H1 (cell line): Measurements from ENCODE around the gene ADPRH. TPM values are rescaled to one million over a fixed set of nuclear protein-coding genes. Genes with fewer than 3 reads are reported as not detected.

Source experiments
- CTCF ChIA-PET: fragments of 300-600 bp; sonication (Branson Sonifier 250); formaldehyde crosslinking; loops from one replicate; lab custom pipeline; 2021; ENCODE audit not compliant: partially characterized antibody; lab: Charles Lee
- POLR2A ChIA-PET: fragments of 300-600 bp; sonication (Branson Sonifier 250); formaldehyde crosslinking; loops from one replicate; lab custom pipeline; 2021; ENCODE audit warnings: inconsistent platforms; ENCODE audit not compliant: partially characterized antibody; lab: Charles Lee
- DNase-seq, 2 experiments: peaks; one replicate each; pipeline versions ENCODE4 v3.0.0 to v3.0.0-alpha.2; 2010 to 2022; ENCODE audit warnings: low spot score in 2 of 2, low read depth in 1 of 2, mixed read lengths in 1 of 2
- FAIRE-seq: peaks from 2 replicates; lab custom pipeline; 2011; peaks lifted over from hg19 to GRCh38; lab: Jason Lieb, UNC
- H2AFZ ChIP-seq: 2 replicates; pipeline ENCODE4 v1.8.1; 2012; ENCODE audit warnings: low read length, inconsistent platforms
- H2AK5ac ChIP-seq: 2 replicates; pipeline ENCODE4 v1.6.1; 2013; ENCODE audit warnings: low read depth, low read length
- H2BK120ac ChIP-seq: replicated peaks from 2 replicates; pipeline ENCODE3; 2013; ENCODE audit warnings: low read depth, low read length, inconsistent platforms
- H2BK12ac ChIP-seq: 2 replicates; pipeline ENCODE4 v1.6.1; 2013; ENCODE audit warnings: low read depth, low read length
- H2BK15ac ChIP-seq: 2 replicates; pipeline ENCODE4 v1.6.1; 2013; ENCODE audit warnings: low read length
- H2BK20ac ChIP-seq: 2 replicates; pipeline ENCODE4 v1.6.1; 2013; ENCODE audit warnings: low read length
- H2BK5ac ChIP-seq: 2 replicates; pipeline ENCODE4 v1.6.1; 2013; ENCODE audit warnings: low read depth, low read length
- H3K14ac ChIP-seq: 2 replicates; pipeline ENCODE4 v1.6.1; 2013; ENCODE audit warnings: inconsistent platforms; ENCODE audit not compliant: insufficient read length
- H3K18ac ChIP-seq: 2 replicates; pipeline ENCODE4 v1.6.1; 2013; ENCODE audit warnings: low read length; ENCODE audit errors: extremely low read depth
- H3K23ac ChIP-seq: 2 replicates; pipeline ENCODE4 v1.6.1; 2013; ENCODE audit warnings: inconsistent platforms; ENCODE audit not compliant: insufficient read length
- H3K23me2 ChIP-seq: 2 replicates; pipeline ENCODE4 v1.6.1; 2013; ENCODE audit warnings: low read depth, low read length
- H3K27ac ChIP-seq: 2 replicates; pipeline ENCODE4 v1.6.1; 2011; ENCODE audit warnings: low read depth, low read length, inconsistent platforms
- H3K27me3 ChIP-seq, 4 experiments: replicated peaks in 1 of 4; 1 replicate in 1 of 4; 2 replicates in 3 of 4; pipeline versions ENCODE4 v1.6.1 to v1.8.1; 2011 to 2013; ENCODE audit warnings: low read length in 3 of 4, mild to moderate bottlenecking in 3 of 4, inconsistent platforms in 2 of 4, mixed read lengths in 2 of 4, moderate library complexity in 1 of 4; ENCODE audit not compliant: control insufficient read depth in 3 of 4, insufficient read depth in 3 of 4; ENCODE audit errors: extremely low read depth in 1 of 4
- H3K36me3 ChIP-seq, 4 experiments: 2 replicates each; pipeline versions ENCODE4 v1.6.1 to v1.8.1; 2011 to 2013; ENCODE audit warnings: mild to moderate bottlenecking in 4 of 4, low read length in 3 of 4, moderate library complexity in 2 of 4, control low read depth in 1 of 4, inconsistent platforms in 1 of 4; ENCODE audit not compliant: insufficient read depth in 4 of 4, control insufficient read depth in 2 of 4
- H3K4ac ChIP-seq: replicated peaks from 2 replicates; pipeline ENCODE3; 2013; ENCODE audit warnings: low read length, low read depth, mixed read lengths, inconsistent platforms; ENCODE audit not compliant: insufficient read length
- H3K4me1 ChIP-seq, 4 experiments: replicated peaks in 1 of 4; 1 replicate in 1 of 4; 2 replicates in 3 of 4; pipeline versions ENCODE4 v1.6.1 to v1.8.1; 2011 to 2013; ENCODE audit warnings: low read length in 3 of 4, inconsistent platforms in 2 of 4, mixed read lengths in 1 of 4; ENCODE audit not compliant: insufficient read depth in 4 of 4, control insufficient read depth in 3 of 4
- H3K4me2 ChIP-seq, 2 experiments: 2 replicates each; pipeline versions ENCODE4 v1.6.1 to v1.8.1; 2011 to 2013; ENCODE audit warnings: low read depth in 2 of 2, low read length in 2 of 2, control low read depth in 1 of 2, inconsistent platforms in 1 of 2, mild to moderate bottlenecking in 1 of 2; ENCODE audit not compliant: insufficient read depth in 1 of 2
- H3K4me3 ChIP-seq, 4 experiments: fragments of 200-600, 300-600 bp in 1 of 4; sonication (generic), shearing (Covaris generic), sonication (Bioruptor Twin) in 1 of 4; 2 replicates each; pipeline versions ENCODE4 v1.5.1 to v1.8.1; 2011 to 2016; ENCODE audit warnings: low read length in 4 of 4, low read depth in 3 of 4, control low read depth in 2 of 4, inconsistent platforms in 2 of 4, mild to moderate bottlenecking in 2 of 4, mixed read lengths in 1 of 4, moderate library complexity in 1 of 4; ENCODE audit not compliant: insufficient read depth in 2 of 4; ENCODE audit errors: extremely low read depth in 1 of 4
- H3K56ac ChIP-seq: replicated peaks from 2 replicates; pipeline ENCODE3; 2013; ENCODE audit warnings: low read depth, mild to moderate bottlenecking, mixed read lengths, low read length, inconsistent platforms; ENCODE audit not compliant: insufficient read length
- H3K79me1 ChIP-seq: 2 replicates; pipeline ENCODE4 v1.6.1; 2013; ENCODE audit warnings: low read depth, low read length, control low read depth
- H3K79me2 ChIP-seq, 2 experiments: 2 replicates each; pipeline versions ENCODE4 v1.6.1 to v1.8.1; 2012 to 2013; ENCODE audit warnings: low read length in 2 of 2, mild to moderate bottlenecking in 2 of 2, inconsistent platforms in 1 of 2; ENCODE audit not compliant: insufficient read depth in 2 of 2, control insufficient read depth in 1 of 2
- H3K9ac ChIP-seq, 4 experiments: replicated peaks in 1 of 4; 1 replicate in 1 of 4; 2 replicates in 3 of 4; pipeline versions ENCODE4 v1.6.1 to v1.8.1; 2011 to 2013; ENCODE audit warnings: low read depth in 3 of 4, low read length in 3 of 4, control low read depth in 2 of 4, mild to moderate bottlenecking in 2 of 4, moderate library complexity in 2 of 4, inconsistent platforms in 1 of 4; ENCODE audit errors: extremely low read depth in 1 of 4
- H3K9me3 ChIP-seq, 2 experiments: 2 replicates each; pipeline versions ENCODE4 v1.6.1 to v1.8.1; 2012 to 2013; ENCODE audit warnings: mild to moderate bottlenecking in 2 of 2, moderate library complexity in 2 of 2, control low read depth in 1 of 2, inconsistent platforms in 1 of 2, low read depth in 1 of 2, low read length in 1 of 2, mixed read lengths in 1 of 2; ENCODE audit not compliant: insufficient read depth in 2 of 2
- H4K20me1 ChIP-seq, 2 experiments: replicated peaks in 1 of 2; 2 replicates each; pipeline versions ENCODE3 to v1.8.1; 2011 to 2013; ENCODE audit warnings: inconsistent platforms in 2 of 2, low read length in 2 of 2, mild to moderate bottlenecking in 1 of 2; ENCODE audit not compliant: insufficient read depth in 2 of 2, control insufficient read depth in 1 of 2
- H4K5ac ChIP-seq: 2 replicates; pipeline ENCODE4 v1.6.1; 2013; ENCODE audit warnings: low read length, low read depth, mixed read lengths, inconsistent platforms; ENCODE audit not compliant: insufficient read length
- H4K8ac ChIP-seq: 2 replicates; pipeline ENCODE4 v1.8.0; 2013; ENCODE audit warnings: mild to moderate bottlenecking, moderate library complexity, low read length, inconsistent platforms; ENCODE audit not compliant: insufficient read depth; ENCODE audit errors: extremely low read depth
- H4K91ac ChIP-seq: replicated peaks from 2 replicates; pipeline ENCODE3; 2013; ENCODE audit warnings: low read length, mixed read lengths, inconsistent platforms; ENCODE audit not compliant: insufficient read length
- CHD2 ChIP-seq: IDR thresholded peaks from 2 replicates; pipeline ENCODE4 v1.6.1; 2012; ENCODE audit warnings: low read length, improper control_type of control experiment
- CTCF ChIP-seq, 3 experiments: IDR thresholded peaks; 1 replicate in 2 of 3; 2 replicates in 1 of 3; pipeline versions ENCODE4 v1.5.1 to v1.6.1; 2011; ENCODE audit warnings: low read length in 3 of 3, mild to moderate bottlenecking in 3 of 3, inconsistent platforms in 2 of 3, low read depth in 1 of 3, moderate library complexity in 1 of 3; ENCODE audit not compliant: insufficient read depth in 1 of 3; ENCODE audit errors: control extremely low read depth in 1 of 3
- EP300 ChIP-seq, 2 experiments: IDR thresholded peaks; 1 replicate in 1 of 2; 2 replicates in 1 of 2; pipeline ENCODE4 v1.6.1; 2011 to 2012; ENCODE audit warnings: low read depth in 2 of 2, low read length in 2 of 2, mild to moderate bottlenecking in 2 of 2, borderline replicate concordance in 1 of 2, inconsistent platforms in 1 of 2, moderate library complexity in 1 of 2
- FOSL1 ChIP-seq: IDR thresholded peaks from 2 replicates; pipeline ENCODE4 v1.6.1; 2011; ENCODE audit warnings: mild to moderate bottlenecking, low read depth, low read length, moderate library complexity; ENCODE audit not compliant: insufficient read depth
- GTF2F1 ChIP-seq: IDR thresholded peaks from 2 replicates; pipeline ENCODE4 v1.6.1; 2012; ENCODE audit warnings: low read depth, low read length, improper control_type of control experiment, borderline replicate concordance
- HDAC6 ChIP-seq: IDR thresholded peaks from one replicate; pipeline ENCODE4 v1.7.1; 2012; ENCODE audit warnings: low read depth, mild to moderate bottlenecking, inconsistent platforms, low read length, moderate library complexity
- PHF8 ChIP-seq: fragments of 200-600 bp; sonication (generic); conservative IDR thresholded peaks from 2 replicates; pipeline ENCODE4 v1.7.1; 2012; ENCODE audit warnings: low read depth, mild to moderate bottlenecking, inconsistent platforms, low read length, moderate library complexity
- RAD21 ChIP-seq, 2 experiments: IDR thresholded peaks in 1 of 2; conservative IDR thresholded peaks in 1 of 2; 2 replicates each; pipeline ENCODE4 v1.6.1; 2011; ENCODE audit warnings: low read depth in 2 of 2, low read length in 2 of 2, improper control_type of control experiment in 1 of 2, inconsistent platforms in 1 of 2, mild to moderate bottlenecking in 1 of 2, moderate library complexity in 1 of 2
- SAP30 ChIP-seq: fragments of 300-600 bp; sonication (generic); IDR thresholded peaks from 2 replicates; pipeline ENCODE4 v1.7.1; 2012; ENCODE audit warnings: low read length, moderate library complexity, mild to moderate bottlenecking, inconsistent platforms; ENCODE audit not compliant: insufficient read depth, insufficient replicate concordance
- SP2 ChIP-seq: IDR thresholded peaks from 2 replicates; pipeline ENCODE4 v1.6.1; 2012; ENCODE audit warnings: mild to moderate bottlenecking, low read length, inconsistent platforms
- SUZ12 ChIP-seq: fragments of 200-600 bp; sonication (generic); IDR thresholded peaks from 2 replicates; pipeline ENCODE4 v1.6.1; 2012; ENCODE audit warnings: mild to moderate bottlenecking, inconsistent platforms, low read length, moderate library complexity, mixed read lengths
- WGBS, 2 experiments: shearing (Covaris generic) in 1 of 2; methylation state at CpG; one replicate each; pipeline versions ENCODE4 v1.1.6 to v1.1.7; 2013 to 2015; ENCODE audit warnings: low lambda C conversion rate in 2 of 2, mixed read lengths in 2 of 2, inconsistent platforms in 1 of 2, low coverage in 1 of 2, missing lambda C conversion rate in 1 of 2; ENCODE audit not compliant: insufficient replicate concordance in 2 of 2, insufficient coverage in 1 of 2, insufficient read length in 1 of 2; ENCODE audit errors: extremely low coverage in 1 of 2, missing lambda C conversion rate in 1 of 2; 5-methylcytosine and 5-hydroxymethylcytosine counted together
- polyA plus RNA-seq, 7 experiments: library from polyadenylated mRNA; depleted of rRNA in 3 of 7; stranded (reverse) in 5 of 7; unstranded in 2 of 7; fragments of >200 nt in 5 of 7; fragments of 200-250 nt in 2 of 7; gene quantifications; 1 replicate in 5 of 7; 2 replicates in 1 of 7; 4 replicates in 1 of 7; pipeline versions ENCODE4 v1.2.1 to v1.2.3, GENCODE V29; 2011 to 2013; ENCODE audit warnings: missing spikeins in 2 of 7, mixed read lengths in 2 of 7
- total RNA-seq: library from RNA; stranded (reverse); fragmentation: NEBNext Ultra II Directional; extraction: Animal tissue kit (Norgen Biotek cat#: 25700); gene quantifications from 2 replicates; pipeline ENCODE4 v1.2.1, GENCODE V29; 2021

Gene ADPRH
- total and polyA plus RNA-seq, 2 of the 8 experiments (the other 6 are each of a cell fraction or from before 2014, with no cell fraction given) = 2.6 to 4.2 TPM

- H2BK5ac ChIP-seq = no peak overlapping the region
- H3K18ac ChIP-seq = no peak overlapping the region
- no peak overlapping the region for H4K91ac ChIP-seq
- DNase-seq (no peak), FAIRE-seq (no peak)
- no peak overlapping the region for H2BK120ac ChIP-seq
- H4K8ac ChIP-seq = no peak overlapping the region
- H3K4me2 ChIP-seq = no peak overlapping the region
- ChIA-PET POLR2A (no interaction called here), CTCF (interaction anchor here (1.3 kb wide), 1 partner anchor 105 kb away, joined by 4 read pairs; no protein-coding TSS in a partner anchor)
- H2BK12ac ChIP-seq = no peak overlapping the region
- H3K4me1 ChIP-seq = peaks cover 0 to 4% (median 2%) of the 10 kb centered on the region in 4 experiments; a peak in 2 of 7 replicates
- H3K9ac ChIP-seq = no peak overlapping the region
- no peak overlapping the region for H3K27ac ChIP-seq
- H2BK15ac ChIP-seq = no peak overlapping the region
- no peaks in the 10 kb centered on the region for H4K20me1 ChIP-seq
- H3K9me3 ChIP-seq = no peaks in the 10 kb centered on the region
- no peaks in the 10 kb centered on the region for H3K79me2 ChIP-seq
- H2BK20ac ChIP-seq = no peak overlapping the region
- no peaks in the 10 kb centered on the region for H3K27me3 ChIP-seq
- no peaks in the 10 kb centered on the region for H3K79me1 ChIP-seq
- H3K4ac ChIP-seq = no peak overlapping the region
- H3K36me3 ChIP-seq = no peaks in the 10 kb centered on the region
- no peak overlapping the region for H3K56ac ChIP-seq
- H3K23ac ChIP-seq = no peak overlapping the region
- H3K23me2 ChIP-seq = no peaks in the 10 kb centered on the region
- no peak overlapping the region for H3K4me3 ChIP-seq
- no peak overlapping the region for H3K14ac ChIP-seq
- H2AK5ac ChIP-seq = no peak overlapping the region
- WGBS, 2 experiments = 84% methylated on average over 3 of the region's 3 CpGs; no CpG with 5 or more reads in 1 of the 2 experiments
- H2AFZ ChIP-seq = no peak overlapping the region; the same call in none of the 2 replicates
- H4K5ac ChIP-seq = no peak overlapping the region
- TF ChIP-seq RAD21 (IDR thresholded peaks at IDR 0.05 in 1 of 2, conservative IDR thresholded peaks at IDR 0.05 in 1 of 2; ENCODE audit: low read depth in 2 of 2, low read length in 2 of 2) = no peak
- no peak for TF ChIP-seq SAP30
- no peak for TF ChIP-seq HDAC6
- TF ChIP-seq SP2 = no peak
- no peak for TF ChIP-seq GTF2F1
- TF ChIP-seq CTCF (IDR thresholded peaks at IDR 0.05; ENCODE audit: control extremely low read depth in 1 of 3, insufficient read depth in 1 of 3, low read depth in 1 of 3, low read length in 3 of 3) = no peak
- no peak for TF ChIP-seq SUZ12
- TF ChIP-seq FOSL1 = no peak
- no peak for TF ChIP-seq EP300 (IDR thresholded peaks at IDR 0.05; ENCODE audit: borderline replicate concordance in 1 of 2, low read depth in 2 of 2, low read length in 2 of 2)
- TF ChIP-seq PHF8 = no peak
- no peak for TF ChIP-seq CHD2
Measured at GRCh38 chr3:119557877-119558269, 21.4 kb upstream of the ADPRH start.
